ENCODE data around the gene COMMD10. TPM values are rescaled to one million over a fixed set of nuclear protein-coding genes. Genes with fewer than 3 reads are reported as not detected.

The COMMD10 gene
- polyA plus RNA-seq, 1 donor from 2014 or later = 23.1 TPM

- H3K79me2 ChIP-seq (replicated peaks; ENCODE audit: insufficient read depth, low read length) = no peaks in the 10 kb centered on the region
- H3K9ac ChIP-seq (ENCODE audit: low read length) = no peak overlapping the region
- H3K4me2 ChIP-seq (ENCODE audit: low read length) = no peak overlapping the region
- H3K27ac ChIP-seq (ENCODE audit: low read length) = no peak overlapping the region
- TF ChIP-seq SMC3 (conservative IDR thresholded peaks at IDR 0.05; ENCODE audit: poor library complexity) (no peak), TAF1 (IDR thresholded peaks at IDR 0.05; ENCODE audit: low read depth) (no peak), RAD21 (conservative IDR thresholded peaks at IDR 0.05) (no peak), REST (IDR thresholded peaks at IDR 0.05; ENCODE audit: borderline replicate concordance) (no peak), EP300 (conservative IDR thresholded peaks at IDR 0.05; ENCODE audit: poor library complexity, severe bottlenecking) (no peak), MXI1 (conservative IDR thresholded peaks at IDR 0.05; ENCODE audit: poor library complexity, severe bottlenecking) (no peak), CTCF (IDR thresholded peaks at IDR 0.05; ENCODE audit: poor library complexity, severe bottlenecking) (no peak), EZH2 (IDR thresholded peaks at IDR 0.05; ENCODE audit: borderline replicate concordance, insufficient read depth, low read length, poor library complexity, severe bottlenecking) (no peak), POLR2AphosphoS5 (IDR thresholded peaks at IDR 0.05) (no peak)
- H3K36me3 ChIP-seq (ENCODE audit: insufficient read depth, low read length) = no peaks in the 10 kb centered on the region
- no peaks in the 10 kb centered on the region for H3K9me2 ChIP-seq (ENCODE audit: insufficient read depth, low read length)
- no peaks in the 10 kb centered on the region for H3K9me3 ChIP-seq (ENCODE audit: low read length)
- no peak overlapping the region for H2AFZ ChIP-seq (ENCODE audit: low read depth, low read length)
- H4K20me1 ChIP-seq (ENCODE audit: insufficient read depth) = no peaks in the 10 kb centered on the region
- H3K27me3 ChIP-seq (ENCODE audit: insufficient read depth, low read depth, low read length) = no peaks in the 10 kb centered on the region
- H3K4me3 ChIP-seq (ENCODE audit: low read length) = no peak overlapping the region
- H3F3A ChIP-seq (ENCODE audit: insufficient read depth, low read length, poor library complexity, severe bottlenecking) = no peaks in the 10 kb centered on the region
Observed at GRCh38 chr5:116153687-116154174, 68.9 kb downstream of the COMMD10 start.

GRCh38 chr5:116154252-116154651 lies 69.4 kb downstream of the COMMD10 start:
- TF ChIP-seq RAD21 (conservative IDR thresholded peaks at IDR 0.05) (no peak), MXI1 (conservative IDR thresholded peaks at IDR 0.05; ENCODE audit: poor library complexity, severe bottlenecking) (no peak), REST (IDR thresholded peaks at IDR 0.05; ENCODE audit: borderline replicate concordance) (no peak), POLR2AphosphoS5 (IDR thresholded peaks at IDR 0.05) (no peak), EZH2 (IDR thresholded peaks at IDR 0.05; ENCODE audit: borderline replicate concordance, insufficient read depth, low read length, poor library complexity, severe bottlenecking) (no peak), EP300 (conservative IDR thresholded peaks at IDR 0.05; ENCODE audit: poor library complexity, severe bottlenecking) (no peak), SMC3 (conservative IDR thresholded peaks at IDR 0.05; ENCODE audit: poor library complexity) (no peak), CTCF (IDR thresholded peaks at IDR 0.05; ENCODE audit: poor library complexity, severe bottlenecking) (no peak), TAF1 (IDR thresholded peaks at IDR 0.05; ENCODE audit: low read depth) (no peak)
- H3K79me2 ChIP-seq (replicated peaks; ENCODE audit: insufficient read depth, low read length) = no peaks in the 10 kb centered on the region

More at GRCh38 chr5:116154252-116154651, 69.4 kb downstream of the COMMD10 start:
- Histone ChIP-seq H3K4me3 (ENCODE audit: low read length) (no peak overlapping the region), H3K9me2 (ENCODE audit: insufficient read depth, low read length) (no peaks in the 10 kb centered on the region), H3K9me3 (ENCODE audit: low read length) (no peaks in the 10 kb centered on the region), H2AFZ (ENCODE audit: low read depth, low read length) (no peak overlapping the region), H3F3A (ENCODE audit: insufficient read depth, low read length, poor library complexity, severe bottlenecking) (no peaks in the 10 kb centered on the region), H3K27ac (ENCODE audit: low read length) (no peak overlapping the region), H3K27me3 (ENCODE audit: insufficient read depth, low read depth, low read length) (no peaks in the 10 kb centered on the region), H3K36me3 (ENCODE audit: insufficient read depth, low read length) (no peaks in the 10 kb centered on the region), H4K20me1 (ENCODE audit: insufficient read depth) (no peaks in the 10 kb centered on the region), H3K4me2 (ENCODE audit: low read length) (no peak overlapping the region), H3K9ac (ENCODE audit: low read length) (no peak overlapping the region)

Data from neural cell (in vitro differentiated cells).